HepG2 (cell line): ENCODE results near the gene CAMSAP1.

Experiments used
- CSRNP2 ChIP-seq: sonication (generic); formaldehyde crosslinking; conservative IDR thresholded peaks from 2 replicates; pipeline ENCODE4 v1.8.0; 2022; ENCODE audit warnings: low read depth, missing genetic modification reagents
- DZIP1 ChIP-seq: sonication (generic); formaldehyde crosslinking; IDR thresholded peaks from 2 replicates; pipeline ENCODE4 v1.5.0; 2020; ENCODE audit warnings: mild to moderate bottlenecking, missing genetic modification reagents
- ETV5 ChIP-seq: IDR thresholded peaks from 2 replicates; pipeline ENCODE4 v1.6.1; 2018; ENCODE audit warnings: missing biosample characterization, missing genetic modification reagents, inconsistent platforms, borderline replicate concordance
- SMARCC2 ChIP-seq: fragments of 450-650 bp; IDR thresholded peaks from 2 replicates; pipeline ENCODE4 v1.6.1; 2017; ENCODE audit warnings: antibody characterized with exemption, mild to moderate bottlenecking
- XRCC5 ChIP-seq: fragments of 200-400 bp; formaldehyde crosslinking; optimal IDR thresholded peaks from 2 replicates; pipeline ENCODE3; 2017; ENCODE audit warnings: mild to moderate bottlenecking, low read length
- ZNF616 ChIP-seq: sonication (generic); formaldehyde crosslinking; IDR thresholded peaks from 2 replicates; pipeline ENCODE4 v1.5.0; 2020; ENCODE audit warnings: low read depth, mild to moderate bottlenecking, missing genetic modification reagents
- ZNF724P ChIP-seq: sonication (generic); formaldehyde crosslinking; IDR thresholded peaks from 2 replicates; pipeline ENCODE4 v1.8.0; 2022; ENCODE audit warnings: missing genetic modification reagents, borderline replicate concordance

- TF ChIP-seq ETV5 (CRISPR knock-in tag) (no peak), ZNF724P (CRISPR knock-in tag) (no peak), XRCC5 (no peak), SMARCC2 (no peak), ZNF616 (CRISPR knock-in tag) (no peak), CSRNP2 (CRISPR knock-in tag) (no peak), DZIP1 (no peak)
Measured at GRCh38 chr9:135910757-135911156, 3.4 kb upstream of the CAMSAP1 start.
